Activated CD4-positive, alpha-beta T cell treated with anti-CD3 and anti-CD28 coated beads, Interleukin-2, amount 10 ng/mL, durations not matched to agents 7 days and 5 days (primary cell): Measurements from ENCODE around the gene GNB1. TPM values are rescaled to one million over a fixed set of nuclear protein-coding genes. Genes with fewer than 3 reads are reported as not detected.
A peak's percentile ranks its signal among the peaks of the same experiment; 100 is the strongest.

ENCODE experiments used
- CTCF ChIA-PET: fragments of 350-600 bp; sonication (Branson Sonifier 250); formaldehyde crosslinking; loops from one replicate; lab custom pipeline; 2021; ENCODE audit warnings: antibody characterized with exemption; lab: Charles Lee
- POLR2A ChIA-PET: fragments of 350-600 bp; sonication (Branson Sonifier 250); formaldehyde crosslinking; loops from one replicate; lab custom pipeline; 2021; ENCODE audit warnings: antibody characterized with exemption; lab: Charles Lee
- DNase-seq: peaks from one replicate; pipeline ENCODE4 v3.0.0-alpha.2; 2020
- H3K27ac Mint-ChIP-seq: one replicate; pipeline ENCODE4 v1.8.0; 2021; ENCODE audit warnings: mild to moderate bottlenecking, moderate library complexity, mixed read lengths
- H3K27me3 Mint-ChIP-seq: one replicate; pipeline ENCODE4 v1.8.0; 2021; ENCODE audit warnings: mixed read lengths
- H3K36me3 Mint-ChIP-seq: one replicate; pipeline ENCODE4 v1.8.0; 2021; ENCODE audit warnings: low read depth, mixed read lengths
- H3K4me1 Mint-ChIP-seq: one replicate; pipeline ENCODE4 v1.8.0; 2021; ENCODE audit warnings: mixed read lengths
- H3K4me3 Mint-ChIP-seq: one replicate; pipeline ENCODE4 v1.8.0; 2021; ENCODE audit warnings: mild to moderate bottlenecking, moderate library complexity, mixed read lengths
- H3K9me3 Mint-ChIP-seq: one replicate; pipeline ENCODE4 v1.8.0; 2021; ENCODE audit warnings: mixed read lengths
- total RNA-seq, 2 experiments: library from RNA; stranded (reverse); gene quantifications; one replicate each; pipeline ENCODE4 v1.2.3, GENCODE V29; 2021

Gene GNB1
- total RNA-seq, 2 experiments from 2014 or later, result 368 to 454 TPM

DNA sequence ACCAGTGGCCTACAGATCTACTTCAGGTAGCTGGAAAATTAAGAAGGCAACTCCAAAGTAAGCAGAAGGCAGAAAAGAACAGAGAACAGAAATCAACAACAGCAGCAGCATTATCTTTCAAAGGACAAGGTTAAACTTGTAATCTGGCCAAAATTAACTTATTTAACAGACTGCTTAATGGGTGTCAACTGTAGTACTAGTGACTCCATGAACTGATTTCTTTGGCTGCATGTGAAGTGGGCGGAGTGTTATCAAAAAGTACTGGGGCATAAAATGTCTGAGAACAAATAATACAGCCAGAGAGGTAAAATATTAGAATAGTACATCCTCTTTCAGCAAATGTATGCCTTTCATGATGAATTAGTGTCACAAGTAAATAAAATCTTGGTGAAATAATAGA, 88.0 kb downstream of the GNB1 start:
- H3K36me3 Mint-ChIP-seq, result peaks cover 41% of the 10 kb centered on the region
- ChIA-PET CTCF (interaction anchor here (0.6 to 1.8 kb wide), 2 partner anchors 47 to 83 kb away, joined by 3 read pairs; no protein-coding TSS in a partner anchor), POLR2A (no interaction called here)
- no peak for DNase-seq
- no peaks in the 10 kb centered on the region for H3K27me3 Mint-ChIP-seq
- H3K4me3 Mint-ChIP-seq, result no peak overlapping the region
- peak overlapping the region; percentile 51 for H3K27ac Mint-ChIP-seq
- no peaks in the 10 kb centered on the region for H3K9me3 Mint-ChIP-seq
- peaks cover 30% of the 10 kb centered on the region for H3K4me1 Mint-ChIP-seq

DNA sequence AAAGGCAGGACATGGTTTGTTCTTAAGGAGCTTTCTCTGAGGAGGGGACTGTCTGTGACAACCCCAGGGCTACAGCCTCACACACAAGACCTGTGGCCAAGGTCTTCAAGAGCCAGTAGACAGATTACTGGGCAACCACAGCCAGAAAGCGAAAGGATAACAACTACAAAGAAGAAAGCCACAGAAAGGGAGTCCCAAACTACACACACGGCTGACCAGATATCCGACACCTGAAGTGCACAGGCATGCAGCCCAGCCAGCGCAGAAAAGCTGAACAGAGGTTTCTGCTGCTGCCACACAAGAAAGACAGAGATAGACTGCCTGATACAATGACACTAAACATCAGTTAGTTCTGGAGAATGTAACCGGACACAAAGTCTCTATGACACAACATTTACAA, 91.2 kb downstream of the GNB1 start:
- H3K36me3 Mint-ChIP-seq, result peaks cover 46% of the 10 kb centered on the region
- CTCF ChIA-PET, result interaction anchor here (1.4 kb wide), 2 partner anchors 20 to 24 kb away, joined by 3 to 4 read pairs; no protein-coding TSS in a partner anchor

DNA sequence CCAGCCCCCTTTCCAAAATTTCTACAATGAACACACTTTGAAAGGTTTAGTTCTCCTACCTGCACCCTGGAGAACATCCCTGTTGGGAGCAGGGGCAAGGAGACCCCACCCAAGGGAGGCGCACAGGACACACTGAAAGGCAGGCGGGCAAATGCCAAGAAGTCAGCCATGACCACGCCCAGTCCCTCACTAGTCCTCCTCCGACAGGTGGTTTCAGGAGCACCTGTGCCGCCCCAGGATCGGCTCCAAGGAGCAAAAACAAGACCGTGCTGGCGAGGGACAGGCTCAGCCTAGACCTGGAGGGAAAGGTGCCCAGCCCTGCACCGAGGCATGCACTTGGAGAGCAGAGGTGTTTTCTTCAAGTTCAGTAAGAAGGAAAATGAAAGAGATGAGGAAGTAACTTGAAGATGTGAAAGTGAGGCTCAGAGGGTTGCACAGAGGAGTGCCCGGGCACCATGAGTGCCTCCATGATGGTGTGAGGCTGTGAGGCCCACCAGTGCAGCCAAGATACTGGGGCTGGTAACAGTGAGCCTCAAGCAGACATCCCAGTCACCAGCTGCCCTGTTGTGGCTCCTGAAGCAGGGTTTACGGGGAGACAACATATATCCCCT, 93.1 kb downstream of the GNB1 start:
- peak overlapping the region; percentile 32 for H3K4me3 Mint-ChIP-seq
- CTCF ChIA-PET, result interaction anchor here (0.9 to 1.1 kb wide), 2 partner anchors 9 to 98 kb away, joined by 3 to 8 read pairs; no protein-coding TSS in a partner anchor
- no peaks in the 10 kb centered on the region for H3K9me3 Mint-ChIP-seq
- peaks cover 48% of the 10 kb centered on the region for H3K36me3 Mint-ChIP-seq
- POLR2A ChIA-PET, result no interaction called here
- H3K27me3 Mint-ChIP-seq, result no peaks in the 10 kb centered on the region
- no peak for DNase-seq
- H3K4me1 Mint-ChIP-seq, result peaks cover 24% of the 10 kb centered on the region
- no peak overlapping the region for H3K27ac Mint-ChIP-seq

More for the DNA sequence above, 91.2 kb downstream of the GNB1 start:
- peaks cover 34% of the 10 kb centered on the region for H3K4me1 Mint-ChIP-seq
- no peak overlapping the region for H3K4me3 Mint-ChIP-seq
- no peaks in the 10 kb centered on the region for H3K9me3 Mint-ChIP-seq
- POLR2A ChIA-PET, result no interaction called here
- DNase-seq, result no peak
- no peak overlapping the region for H3K27ac Mint-ChIP-seq
- no peaks in the 10 kb centered on the region for H3K27me3 Mint-ChIP-seq

GRCh38 chr1:1796466-1796865, 94.4 kb downstream of the GNB1 start:
- Mint-ChIP-seq H3K36me3 (peaks cover 47% of the 10 kb centered on the region), H3K4me1 (peaks cover 19% of the 10 kb centered on the region), H3K4me3 (no peak overlapping the region), H3K27ac (no peak overlapping the region), H3K27me3 (no peaks in the 10 kb centered on the region), H3K9me3 (no peaks in the 10 kb centered on the region)
- CTCF ChIA-PET, result no interaction called here
- POLR2A ChIA-PET, result no interaction called here
- no peak for DNase-seq

GRCh38 chr1:1794999-1795398, 95.9 kb downstream of the GNB1 start:
- Mint-ChIP-seq H3K9me3 (no peaks in the 10 kb centered on the region), H3K36me3 (peaks cover 50% of the 10 kb centered on the region), H3K4me3 (no peak overlapping the region), H3K27ac (no peak overlapping the region), H3K4me1 (peaks cover 13% of the 10 kb centered on the region), H3K27me3 (no peaks in the 10 kb centered on the region)
- DNase-seq, result no peak
- ChIA-PET POLR2A (interaction anchor here (0.6 kb wide), 1 partner anchor 71 kb away, joined by 5 read pairs; no protein-coding TSS in a partner anchor), CTCF (no interaction called here)

- no peaks in the 10 kb centered on the region for H3K9me3 Mint-ChIP-seq
- CTCF ChIA-PET, result no interaction called here
- POLR2A ChIA-PET, result no interaction called here
- H3K36me3 Mint-ChIP-seq, result peaks cover 56% of the 10 kb centered on the region
- no peak for DNase-seq
- H3K4me1 Mint-ChIP-seq, result peaks cover 8% of the 10 kb centered on the region
- no peaks in the 10 kb centered on the region for H3K27me3 Mint-ChIP-seq
- no peak overlapping the region for H3K4me3 Mint-ChIP-seq
- H3K27ac Mint-ChIP-seq, result no peak overlapping the region
These were observed 97.2 kb downstream of the GNB1 start for GRCh38 chr1:1793481-1794244.

DNA sequence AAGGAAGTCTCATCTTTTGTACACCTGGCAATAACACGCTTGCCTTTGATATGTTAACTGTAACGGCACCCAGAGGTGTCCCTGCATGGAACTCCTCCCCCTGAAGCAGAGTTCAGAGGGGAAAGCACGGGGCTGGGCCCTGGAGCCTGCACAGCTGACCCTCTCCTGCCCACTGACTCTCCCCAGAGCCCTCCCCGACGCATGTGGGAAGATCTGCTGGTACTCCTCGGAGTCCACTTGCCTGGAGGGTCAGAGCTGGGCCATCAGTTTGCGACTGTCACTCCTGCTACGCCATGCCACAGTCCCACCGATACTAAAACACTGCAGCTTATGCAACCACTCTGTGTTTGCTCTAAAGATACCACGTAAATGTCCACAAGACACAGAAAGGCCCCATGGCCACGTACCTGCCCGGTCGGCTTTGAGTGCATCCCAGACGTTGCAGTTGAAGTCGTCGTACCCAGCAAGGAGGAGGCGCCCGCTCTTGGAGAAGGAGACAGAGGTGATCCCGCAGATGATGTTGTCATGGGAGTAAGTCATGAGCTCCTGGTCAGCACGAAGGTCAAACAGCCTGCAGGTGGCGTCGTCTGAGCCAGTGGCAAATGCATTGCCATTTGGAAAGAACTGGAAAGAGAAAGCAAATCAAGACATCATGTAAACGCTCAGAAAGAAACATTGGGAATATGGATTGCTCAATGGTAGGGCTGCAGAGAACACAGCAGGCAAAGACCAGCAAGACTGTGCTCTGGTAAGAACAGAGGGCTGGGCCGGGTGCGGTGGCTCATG, 102.0 kb downstream of the GNB1 start:
- CTCF ChIA-PET, result interaction anchor here (1.0 to 1.6 kb wide), 2 partner anchors 10 to 116 kb away, joined by 3 read pairs; no protein-coding TSS in a partner anchor
- DNase-seq, result peak; percentile 17
- Mint-ChIP-seq H3K4me3 (no peak overlapping the region), H3K27me3 (no peaks in the 10 kb centered on the region), H3K4me1 (peaks cover 3% of the 10 kb centered on the region), H3K27ac (no peak overlapping the region), H3K36me3 (peaks cover 68% of the 10 kb centered on the region), H3K9me3 (no peaks in the 10 kb centered on the region)
- POLR2A ChIA-PET, result no interaction called here

GRCh38 chr1:1788136-1788535, 102.8 kb downstream of the GNB1 start:
- POLR2A ChIA-PET, result no interaction called here

GRCh38 chr1:1786836-1787605, 103.9 kb downstream of the GNB1 start:
- Mint-ChIP-seq H3K9me3 (no peaks in the 10 kb centered on the region), H3K27me3 (no peaks in the 10 kb centered on the region), H3K4me1 (peaks cover 20% of the 10 kb centered on the region), H3K36me3 (peaks cover 57% of the 10 kb centered on the region), H3K27ac (no peak overlapping the region), H3K4me3 (no peak overlapping the region)
- ChIA-PET POLR2A (no interaction called here), CTCF (no interaction called here)
- DNase-seq, result no peak

More at GRCh38 chr1:1788136-1788535, 102.8 kb downstream of the GNB1 start:
- Mint-ChIP-seq H3K9me3 (no peaks in the 10 kb centered on the region), H3K4me3 (no peak overlapping the region), H3K27ac (peak overlapping the region; percentile 80), H3K4me1 (peaks cover 10% of the 10 kb centered on the region), H3K27me3 (no peaks in the 10 kb centered on the region), H3K36me3 (peaks cover 63% of the 10 kb centered on the region)
- CTCF ChIA-PET, result interaction anchor here (1.6 kb wide), 1 partner anchor 10 kb away, joined by 3 read pairs; no protein-coding TSS in a partner anchor
- DNase-seq, result no peak

GRCh38 chr1:1785666-1786065, 105.2 kb downstream of the GNB1 start:
- ChIA-PET CTCF (no interaction called here), POLR2A (no interaction called here)

DNA sequence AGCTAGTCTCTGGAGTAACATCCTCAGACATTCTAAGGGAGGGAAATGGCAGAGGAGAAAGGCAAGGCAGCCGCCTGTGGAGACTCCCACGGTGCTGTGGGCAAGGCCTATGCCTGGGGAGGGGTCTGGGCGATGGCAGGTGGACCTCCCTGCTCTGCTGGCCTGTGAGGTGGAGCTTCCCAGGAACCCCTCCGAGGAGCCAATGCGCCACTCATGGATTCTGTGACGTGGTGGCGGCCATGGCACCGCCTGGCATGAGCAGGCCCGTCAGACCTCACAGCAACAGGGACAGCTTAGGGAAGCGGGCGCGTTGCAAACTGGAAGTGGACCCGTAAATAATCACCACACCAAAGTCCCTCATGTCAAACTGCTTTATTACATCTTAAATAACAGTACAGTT, 106.0 kb downstream of the GNB1 start:
- peaks cover 49% of the 10 kb centered on the region for H3K36me3 Mint-ChIP-seq
- H3K4me1 Mint-ChIP-seq, result peaks cover 40% of the 10 kb centered on the region
- POLR2A ChIA-PET, result no interaction called here
- CTCF ChIA-PET, result interaction anchor here (1.0 kb wide), 1 partner anchor 9 kb away, joined by 3 read pairs; no protein-coding TSS in a partner anchor
- H3K27ac Mint-ChIP-seq, result peak overlapping the region; percentile 36
- DNase-seq, result no peak
- no peak overlapping the region for H3K4me3 Mint-ChIP-seq
- H3K9me3 Mint-ChIP-seq, result no peaks in the 10 kb centered on the region
- no peaks in the 10 kb centered on the region for H3K27me3 Mint-ChIP-seq

More at GRCh38 chr1:1785666-1786065, 105.2 kb downstream of the GNB1 start:
- no peak overlapping the region for H3K27ac Mint-ChIP-seq
- no peak overlapping the region for H3K4me3 Mint-ChIP-seq
- no peaks in the 10 kb centered on the region for H3K27me3 Mint-ChIP-seq
- H3K9me3 Mint-ChIP-seq, result no peaks in the 10 kb centered on the region
- H3K4me1 Mint-ChIP-seq, result peaks cover 33% of the 10 kb centered on the region
- no peak for DNase-seq
- peaks cover 56% of the 10 kb centered on the region for H3K36me3 Mint-ChIP-seq

GRCh38 chr1:1783320-1783719, 107.6 kb downstream of the GNB1 start:
- peaks cover 41% of the 10 kb centered on the region for H3K36me3 Mint-ChIP-seq
- H3K4me3 Mint-ChIP-seq, result no peak overlapping the region
- H3K27me3 Mint-ChIP-seq, result no peaks in the 10 kb centered on the region
- DNase-seq, result no peak
- peaks cover 46% of the 10 kb centered on the region for H3K4me1 Mint-ChIP-seq
- CTCF ChIA-PET, result no interaction called here
- POLR2A ChIA-PET, result no interaction called here
- H3K9me3 Mint-ChIP-seq, result no peaks in the 10 kb centered on the region
- peak overlapping the region; percentile 85 for H3K27ac Mint-ChIP-seq
